RWPE1 (cell line): Measurements from ENCODE around the gene RAB3GAP2.
"Not testable (repeated sequence)": the region's sequence is repeated elsewhere in the genome, so short reads cannot be mapped to it uniquely, and the experiment has no call there.

Experiments
- CTCF ChIA-PET: fragments of 350-600 bp; sonication (Branson Sonifier 250); formaldehyde crosslinking; extraction: SDS; loops from one replicate; lab custom pipeline; 2021; lab: Yijun Ruan, JAX
- POLR2A ChIA-PET: fragments of 400-600 bp; formaldehyde crosslinking; extraction: SDS; loops from one replicate; lab custom pipeline; 2020; ENCODE audit warnings: antibody characterized with exemption; ENCODE audit not compliant: low non-redundant PET; lab: Yijun Ruan, JAX
- DNase-seq: peaks from one replicate; pipeline ENCODE4 v3.0.0; 2012; ENCODE audit warnings: low spot score
- H3K27ac ChIP-seq: fragments of 450-650 bp; 2 replicates; pipeline ENCODE4 v1.5.1; 2017
- CTCF ChIP-seq: fragments of 450-650 bp; conservative IDR thresholded peaks from 2 replicates; pipeline ENCODE4 v1.5.1; 2017; ENCODE audit warnings: low read depth, mild to moderate bottlenecking

Gene RAB3GAP2

GRCh38 chr1:220241072-220241663 is 31.1 kb downstream of the RAB3GAP2 start:
- DNase-seq: no peak
- POLR2A ChIA-PET: no interaction called here
- no peak for TF ChIP-seq CTCF
- CTCF ChIA-PET: no interaction called here
- H3K27ac ChIP-seq: no peak overlapping the region

- POLR2A ChIA-PET: no interaction called here
- CTCF ChIA-PET: interaction anchor here (0.7 kb wide), 2 partner anchors 16 to 56 kb away, joined by 3 to 4 read pairs; no protein-coding TSS in a partner anchor
- DNase-seq: no peak
- no peak overlapping the region for H3K27ac ChIP-seq
- TF ChIP-seq CTCF: no peak
Measured at GRCh38 chr1:220239966-220240365, 32.3 kb downstream of the RAB3GAP2 start.

DNA sequence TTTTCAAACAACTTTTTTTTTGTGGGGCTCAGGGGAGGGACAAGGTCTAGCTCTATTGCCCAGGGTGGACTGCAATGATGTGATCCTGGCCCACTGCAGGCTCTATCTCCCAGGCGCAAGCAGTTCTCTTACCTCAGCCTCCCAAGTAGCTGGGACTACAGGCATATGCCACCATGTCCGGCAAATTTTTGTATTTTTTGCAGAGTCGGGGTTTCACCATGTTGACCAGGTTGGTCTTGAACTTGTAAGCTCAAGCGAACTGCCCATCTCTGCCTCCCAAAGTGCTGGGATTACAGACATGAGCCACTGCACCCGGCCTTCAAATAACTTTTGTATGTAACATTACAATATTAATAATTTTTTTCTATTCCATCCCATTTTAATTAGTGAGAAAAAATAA is 33.0 kb downstream of the RAB3GAP2 start:
- POLR2A ChIA-PET: no interaction called here
- no peak for TF ChIP-seq CTCF

DNA sequence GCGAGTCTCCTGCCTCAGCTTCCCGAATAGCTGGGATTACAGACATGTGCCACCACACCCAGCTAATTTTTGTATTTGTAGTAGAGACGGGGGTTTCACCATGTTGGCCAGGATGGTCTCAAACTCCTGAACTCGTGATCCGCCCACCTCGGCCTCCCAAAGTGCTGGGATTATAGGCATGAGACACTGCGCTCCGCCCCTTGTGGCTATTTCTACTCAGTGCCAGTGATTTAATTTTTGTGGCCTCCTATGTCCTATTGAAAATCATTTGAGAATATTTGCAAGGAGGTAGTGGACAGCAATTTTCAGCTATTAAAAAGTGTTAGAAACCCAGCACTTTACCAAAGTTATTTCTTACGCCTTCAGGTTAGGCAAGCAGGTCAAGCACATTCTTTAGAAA is 36.0 kb downstream of the RAB3GAP2 start:
- DNase-seq, POLR2A ChIA-PET, H3K27ac ChIP-seq: not testable (repeated sequence)
- CTCF ChIA-PET: interaction anchor here (0.6 to 0.7 kb wide), 6 partner anchors 133 to 691 kb away, joined by 3 to 7 read pairs (median 3); no protein-coding TSS in a partner anchor

More for the DNA sequence above, 33.0 kb downstream of the RAB3GAP2 start:
- no peak for DNase-seq
- no peak overlapping the region for H3K27ac ChIP-seq
- CTCF ChIA-PET: interaction anchor here (0.6 kb wide), 1 partner anchor 42 kb away, joined by 3 read pairs; no protein-coding TSS in a partner anchor

DNA sequence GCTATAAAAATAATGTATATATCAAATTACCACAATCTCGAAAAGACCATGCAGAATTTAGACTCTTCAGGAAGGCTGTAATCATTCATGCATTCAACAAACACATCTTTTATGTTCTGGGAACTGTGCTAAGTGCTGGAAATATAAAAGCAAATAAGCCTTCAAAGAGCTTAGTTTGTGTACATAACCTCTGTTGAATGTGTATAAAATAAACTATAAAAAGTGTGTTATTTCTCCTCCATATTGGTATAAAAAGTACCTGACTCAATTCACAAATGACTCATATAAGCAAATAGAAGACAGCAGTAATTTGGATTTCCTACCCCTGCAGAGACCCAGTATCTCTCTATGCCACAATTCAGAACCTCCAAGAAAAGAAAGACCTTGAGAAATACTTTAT is 36.8 kb downstream of the RAB3GAP2 start:
- CTCF ChIA-PET: no interaction called here
- DNase-seq: peak; percentile 18
- no peak overlapping the region for H3K27ac ChIP-seq
- POLR2A ChIA-PET: no interaction called here
- TF ChIP-seq CTCF: no peak

DNA sequence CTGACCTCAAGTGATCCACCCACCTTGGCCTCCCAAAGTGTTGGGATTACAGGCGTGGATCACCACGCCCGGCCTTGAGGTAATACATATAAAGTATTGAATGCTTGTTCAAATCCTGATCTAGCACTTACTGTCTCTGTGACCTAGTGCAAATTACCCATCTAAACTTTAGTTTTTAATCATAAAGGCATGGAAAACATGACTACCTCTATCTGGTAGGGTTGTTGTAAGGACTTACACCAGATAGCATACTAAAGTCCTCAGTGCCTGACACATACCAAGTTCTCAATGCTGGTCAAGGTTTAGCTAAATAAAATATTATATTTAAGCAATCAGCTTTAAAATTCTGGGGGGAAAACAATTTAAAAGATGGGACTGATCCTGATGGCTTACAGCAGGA is 38.3 kb downstream of the RAB3GAP2 start:
- no peak for DNase-seq
- ChIA-PET CTCF (interaction anchor here (0.6 to 1.0 kb wide), 2 partner anchors 9 to 87 kb away, joined by 3 read pairs; no protein-coding TSS in a partner anchor), POLR2A (no interaction called here)
- no peak for TF ChIP-seq CTCF
- no peak overlapping the region for H3K27ac ChIP-seq

DNA sequence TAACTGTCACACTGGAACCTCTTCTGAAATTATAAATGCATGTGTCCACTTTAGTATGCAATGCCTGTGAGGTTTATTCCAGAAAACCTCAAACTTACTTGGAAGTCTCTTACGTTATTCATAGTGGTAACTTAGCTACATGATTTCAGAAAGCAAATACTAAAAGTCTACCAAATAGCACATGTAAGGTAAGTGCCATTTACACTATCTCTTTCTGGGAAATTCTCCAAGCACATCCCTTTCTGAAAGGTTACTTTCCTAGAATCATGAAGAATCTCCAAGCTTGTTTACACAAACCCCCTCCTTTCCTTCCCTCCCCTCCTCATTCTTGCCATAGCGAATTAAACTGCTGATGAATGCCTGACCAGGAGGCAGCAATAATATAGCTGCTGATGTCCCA is 42.5 kb downstream of the RAB3GAP2 start:
- ChIA-PET CTCF (interaction anchor here (0.6 to 1.2 kb wide), 3 partner anchors 52 to 974 kb away, joined by 3 read pairs; no protein-coding TSS in a partner anchor), POLR2A (no interaction called here)
- DNase-seq: no peak
- H3K27ac ChIP-seq: no peak overlapping the region
- TF ChIP-seq CTCF: no peak
